Endothelial cell of umbilical vein (primary cell): ENCODE measurements around the gene GIPC3. TPM values are rescaled to one million over a fixed set of nuclear protein-coding genes. Genes with fewer than 3 reads are reported as not detected.
A peak's percentile ranks its signal among the peaks of the same experiment; 100 is the strongest.

Experiments
- BruUV-seq: library from RNA; stranded (reverse); fragments of 400-500 nt; replicated peaks from 2 replicates; lab custom pipeline; 2021; lab: Mats Ljungman, UMichigan
- CTCF ChIA-PET: fragments of 300-600, 350-600 bp; sonication (Branson Sonifier 250); formaldehyde crosslinking; loops from one replicate; lab custom pipeline; 2021; ENCODE audit warnings: antibody characterized with exemption, inconsistent platforms; lab: Charles Lee
- POLR2A ChIA-PET: fragments of 300-600, 350-600 bp; sonication (Branson Sonifier 250); formaldehyde crosslinking; loops from one replicate; lab custom pipeline; 2021; ENCODE audit warnings: antibody characterized with exemption, inconsistent platforms; lab: Charles Lee
- DNase-seq: peaks from one replicate; pipeline ENCODE4 v3.0.0-alpha.2; 2011; ENCODE audit warnings: low read depth, low spot score
- FAIRE-seq: peaks from 2 replicates; lab custom pipeline; 2011; peaks lifted over from hg19 to GRCh38; lab: Jason Lieb, UNC
- H2AFZ ChIP-seq: 2 replicates; pipeline ENCODE4 v1.6.0; 2012; ENCODE audit warnings: low read depth, low read length, control low read depth, inconsistent platforms
- H3K27ac ChIP-seq: 2 replicates; pipeline ENCODE4 v1.5.1; 2011; ENCODE audit warnings: low read depth, mild to moderate bottlenecking, control low read depth, low read length, moderate library complexity; ENCODE audit not compliant: insufficient read depth
- H3K27me3 ChIP-seq, 2 experiments: 2 replicates each; pipeline versions ENCODE4 v1.6.0 to v1.6.1; 2011; ENCODE audit warnings: low read length in 2 of 2, mixed read lengths in 1 of 2; ENCODE audit not compliant: control insufficient read depth in 2 of 2, insufficient read depth in 2 of 2
- H3K36me3 ChIP-seq, 2 experiments: 2 replicates in 1 of 2; 3 replicates in 1 of 2; pipeline ENCODE4 v1.5.1; 2011; ENCODE audit warnings: low read length in 2 of 2, mild to moderate bottlenecking in 1 of 2, moderate library complexity in 1 of 2; ENCODE audit not compliant: control insufficient read depth in 2 of 2, insufficient read depth in 2 of 2; ENCODE audit errors: extremely low read depth in 1 of 2
- H3K4me1 ChIP-seq: 3 replicates; pipeline ENCODE4 v1.5.1; 2011; ENCODE audit warnings: mild to moderate bottlenecking, low read length; ENCODE audit not compliant: control insufficient read depth, insufficient read depth; ENCODE audit errors: extremely low read depth
- H3K4me2 ChIP-seq: 2 replicates; pipeline ENCODE4 v1.6.1; 2011; ENCODE audit warnings: low read length, control low read depth, mixed read lengths; ENCODE audit not compliant: insufficient read depth
- H3K4me3 ChIP-seq, 3 experiments: fragments of 200-600 bp in 1 of 3; sonication (generic), shearing (Covaris generic) in 1 of 3; replicated peaks in 1 of 3; 2 replicates each; pipeline ENCODE4 v1.5.1; 2011 to 2016; ENCODE audit warnings: control low read depth in 3 of 3, low read length in 3 of 3, mild to moderate bottlenecking in 2 of 3, inconsistent platforms in 1 of 3, low read depth in 1 of 3, moderate library complexity in 1 of 3; ENCODE audit not compliant: insufficient read depth in 1 of 3
- H3K79me2 ChIP-seq: 2 replicates; pipeline ENCODE4 v1.6.0; 2012; ENCODE audit warnings: low read length, inconsistent platforms; ENCODE audit not compliant: control insufficient read depth, insufficient read depth
- H3K9ac ChIP-seq: replicated peaks from 2 replicates; pipeline ENCODE3; 2011; ENCODE audit warnings: low read length, control low read depth; ENCODE audit not compliant: insufficient read depth; ENCODE audit errors: extremely low read depth
- H3K9me1 ChIP-seq: replicated peaks from 3 replicates; pipeline ENCODE4 v1.6.0; 2011; ENCODE audit warnings: mild to moderate bottlenecking, low read length; ENCODE audit not compliant: control insufficient read depth, insufficient read depth; ENCODE audit errors: extremely low read depth
- H3K9me3 ChIP-seq: replicated peaks from 2 replicates; pipeline ENCODE4 v1.5.1; 2012; ENCODE audit warnings: low read length, inconsistent platforms; ENCODE audit not compliant: control insufficient read depth, insufficient read depth
- H4K20me1 ChIP-seq: replicated peaks from 2 replicates; pipeline ENCODE3; 2011; ENCODE audit warnings: mild to moderate bottlenecking, low read length; ENCODE audit not compliant: control insufficient read depth, insufficient read depth; ENCODE audit errors: extremely low read depth
- CTCF ChIP-seq, 2 donors: IDR thresholded peaks; 1 replicate in 1 of 2; 2 replicates in 1 of 2; pipeline ENCODE4 v1.5.1; 2011; ENCODE audit warnings: low read length in 2 of 2, mild to moderate bottlenecking in 2 of 2, moderate library complexity in 2 of 2, control low read depth in 1 of 2, inconsistent platforms in 1 of 2, low read depth in 1 of 2; ENCODE audit not compliant: insufficient read depth in 1 of 2; ENCODE audit errors: extremely low read depth in 1 of 2
- EZH2 ChIP-seq: IDR thresholded peaks from 2 replicates; pipeline ENCODE4 v1.6.1; 2012; ENCODE audit warnings: borderline replicate concordance, low read depth, mild to moderate bottlenecking, moderate library complexity, low read length, inconsistent platforms; ENCODE audit not compliant: severe bottlenecking
- FOS ChIP-seq: IDR thresholded peaks from 2 replicates; pipeline ENCODE4 v1.6.1; 2011; ENCODE audit warnings: mild to moderate bottlenecking, low read length, moderate library complexity, borderline replicate concordance; ENCODE audit not compliant: insufficient read depth
- GATA2 ChIP-seq: IDR thresholded peaks from 2 replicates; pipeline ENCODE4 v1.7.0; 2011; ENCODE audit warnings: low read depth, mild to moderate bottlenecking, moderate library complexity, mixed read lengths, low read length; ENCODE audit not compliant: insufficient read length, insufficient read depth
- JUN ChIP-seq: IDR thresholded peaks from 2 replicates; pipeline ENCODE4 v1.6.1; 2011; ENCODE audit warnings: borderline replicate concordance, low read depth; ENCODE audit not compliant: insufficient read length, insufficient read depth
- MAX ChIP-seq: IDR thresholded peaks from 2 replicates; pipeline ENCODE4 v1.6.1; 2011; ENCODE audit not compliant: insufficient read depth, insufficient read length
- MYC ChIP-seq: IDR thresholded peaks from one replicate; pipeline ENCODE4 v1.6.1; 2011; ENCODE audit warnings: mild to moderate bottlenecking, low read depth, low read length
- POLR2A ChIP-seq: IDR thresholded peaks from 2 replicates; pipeline ENCODE4 v1.6.1; 2012; ENCODE audit warnings: low read depth, mild to moderate bottlenecking, control low read depth, low read length
- POLR2AphosphoS5 ChIP-seq: IDR thresholded peaks from 2 replicates; pipeline ENCODE4 v1.6.1; 2012; ENCODE audit warnings: low read depth, mild to moderate bottlenecking, control low read depth, low read length, moderate library complexity; ENCODE audit not compliant: insufficient read depth
- dilution Hi-C: fragments of 300-500 bp; cut with MboI; formaldehyde crosslinking; loops from one replicate; pipeline ENCODE4 v1.15.0; 2019; ENCODE audit warnings: low sequenced_read_pairs; ENCODE audit not compliant: extremely low pct_ligation_motif_present
- intact Hi-C: fragments of 100-400 bp; cut with micrococcal nuclease; formaldehyde crosslinking; loops from one replicate; pipeline ENCODE4 v1.10.0; 2022
- polyA plus RNA-seq, 4 experiments: library from polyadenylated mRNA; depleted of rRNA in 3 of 4; stranded (reverse) in 3 of 4; unstranded in 1 of 4; fragments of >200 nt; gene quantifications; 2 replicates each; pipeline versions ENCODE4 v1.2.1 to v1.2.3, GENCODE V29; 2011 to 2012; ENCODE audit warnings: missing spikeins in 1 of 4
- total RNA-seq: library from RNA; stranded (reverse); gene quantifications from 2 replicates; pipeline ENCODE4 v1.2.3, GENCODE V29; 2021

The GIPC3 gene
- total and polyA plus RNA-seq, 2 donors (not counting 3 experiments of a cell fraction or from before 2014, with no cell fraction given): 2.2 to 6.6 TPM

GRCh38 chr19:3617463-3617862, 32.2 kb downstream of the GIPC3 start:
- FAIRE-seq (peak; percentile 78), DNase-seq (no peak)
- no peaks in the 10 kb centered on the region for H3K79me2 ChIP-seq
- no peak overlapping the region for H3K9ac ChIP-seq
- no peak for TF ChIP-seq POLR2AphosphoS5
- no peak for TF ChIP-seq FOS
- TF ChIP-seq GATA2: no peak
- no peak for TF ChIP-seq POLR2A
- TF ChIP-seq JUN: no peak
- TF ChIP-seq EZH2: no peak
- no peak for TF ChIP-seq MAX
- no peak for TF ChIP-seq MYC
- TF ChIP-seq CTCF (IDR thresholded peaks at IDR 0.05; ENCODE audit: extremely low read depth in 1 of 2, insufficient read depth in 1 of 2, low read depth in 1 of 2, low read length in 2 of 2): no peak
- H3K4me2 ChIP-seq: no peak overlapping the region
- H3K27me3 ChIP-seq: no peaks in the 10 kb centered on the region
- dilution Hi-C loops: no loop called here
- H3K36me3 ChIP-seq: peaks cover 0 to 24% of the 10 kb centered on the region in 2 experiments
- no peaks in the 10 kb centered on the region for H3K4me1 ChIP-seq
- BruUV-seq: no TSS peak
- CTCF ChIA-PET: interaction anchor here (1.1 kb wide), 2 partner anchors 30 to 72 kb away, joined by 3 read pairs; no protein-coding TSS in a partner anchor
- H3K27ac ChIP-seq: no peak overlapping the region
- POLR2A ChIA-PET: no interaction called here
- intact Hi-C loops: no loop called here
- H3K9me3 ChIP-seq: no peaks in the 10 kb centered on the region
- no peak overlapping the region for H3K4me3 ChIP-seq
- no peak overlapping the region for H2AFZ ChIP-seq
- H4K20me1 ChIP-seq: no peaks in the 10 kb centered on the region
- no peaks in the 10 kb centered on the region for H3K9me1 ChIP-seq
